GM12801 (cell line): ENCODE data around the gene DNAJB8.

Experiments
- CTCF ChIP-seq: IDR thresholded peaks from one replicate; pipeline ENCODE4 v1.5.1; 2011; ENCODE audit warnings: control low read depth; ENCODE audit not compliant: insufficient read length; ENCODE audit errors: extremely low read depth

The DNAJB8 gene

GRCh38 chr3:128448491-128448890 lies 18.2 kb downstream of the DNAJB8 start:
- no peak for TF ChIP-seq CTCF

DNA sequence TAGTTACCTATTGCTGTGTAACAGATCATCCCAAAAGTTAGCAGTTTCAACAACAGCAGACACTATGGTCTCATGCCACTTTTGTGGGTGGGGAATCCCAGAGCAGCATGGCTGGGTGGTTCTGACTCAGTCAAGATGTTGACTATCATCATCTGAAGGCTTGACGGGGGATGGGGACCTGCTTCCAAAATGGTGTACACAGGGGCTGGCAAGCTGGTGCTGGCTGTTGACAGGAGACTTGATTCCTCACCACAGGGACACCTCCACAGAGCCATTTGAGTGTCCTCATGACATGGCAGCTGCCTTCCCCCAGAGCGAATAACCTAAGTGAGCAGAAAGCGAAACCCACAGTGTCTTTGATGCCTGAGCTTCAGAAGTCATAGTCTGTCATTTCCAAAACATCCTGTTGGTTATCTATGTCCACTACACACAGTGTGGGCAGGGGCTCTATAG lies 19.1 kb downstream of the DNAJB8 start:
- no peak for TF ChIP-seq CTCF

DNA sequence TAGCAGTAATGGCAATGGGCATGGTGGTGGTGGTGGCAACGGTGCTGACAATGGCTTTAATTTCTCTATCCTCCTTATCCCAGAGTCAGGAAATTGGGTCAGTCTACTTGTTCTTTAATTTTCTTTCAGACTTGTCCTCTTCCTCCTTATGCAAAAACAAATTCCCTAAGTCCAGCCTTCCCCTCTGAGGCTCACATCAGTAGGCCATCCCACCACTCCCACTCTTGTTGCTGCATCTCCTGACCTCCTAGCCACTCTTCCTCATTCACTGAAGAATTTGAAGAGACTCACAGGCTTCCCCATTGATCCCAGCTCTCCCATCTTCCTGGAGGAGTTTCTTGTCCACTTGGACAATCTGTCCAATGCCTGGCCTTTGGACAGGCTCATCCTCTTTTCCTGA lies 19.9 kb downstream of the DNAJB8 start:
- no peak for TF ChIP-seq CTCF

DNA sequence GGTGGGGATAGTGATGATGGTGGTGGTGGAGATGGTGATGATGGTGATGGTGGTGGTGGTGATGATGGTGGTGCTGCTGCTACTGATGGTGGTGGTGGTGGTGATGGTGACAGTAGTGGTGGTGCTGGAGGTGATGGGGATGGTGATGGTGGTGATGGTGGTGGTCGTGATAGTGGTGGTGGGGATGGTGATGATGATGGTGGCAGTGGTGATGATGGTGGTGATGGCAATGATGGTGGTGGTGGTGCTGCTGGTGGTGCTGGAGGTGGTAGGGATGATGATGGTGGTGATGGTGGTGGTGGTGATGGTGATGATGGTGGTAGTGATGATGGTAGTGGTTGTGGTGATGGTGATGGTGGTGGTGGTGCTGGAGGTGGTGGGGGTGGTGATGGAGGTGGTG lies 21.3 kb downstream of the DNAJB8 start:
- TF ChIP-seq CTCF, result no peak

DNA sequence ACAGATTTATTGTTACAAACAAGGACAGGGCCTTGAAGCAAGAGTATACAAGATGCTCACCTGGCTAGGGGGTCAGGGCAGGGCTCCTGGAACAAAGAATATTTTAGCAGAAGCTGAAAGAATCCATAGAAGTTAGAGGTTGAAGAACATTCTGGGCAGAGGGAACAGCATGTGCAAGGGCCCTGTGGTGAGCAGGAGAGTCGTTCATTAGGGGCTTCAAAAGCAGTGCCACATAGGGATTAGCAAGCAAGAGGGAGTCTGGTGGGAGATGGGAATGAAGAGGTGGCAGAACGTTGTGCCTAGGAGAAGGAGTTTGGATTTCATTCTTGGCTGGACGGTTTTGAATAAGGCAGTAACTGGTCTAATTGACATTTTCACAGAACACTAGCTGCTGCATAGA lies 22.9 kb downstream of the DNAJB8 start:
- no peak for TF ChIP-seq CTCF

- TF ChIP-seq CTCF, result no peak
Measured at GRCh38 chr3:128442949-128443348, 23.7 kb downstream of the DNAJB8 start.

GRCh38 chr3:128442070-128442469 lies 24.6 kb downstream of the DNAJB8 start:
- no peak for TF ChIP-seq CTCF

DNA sequence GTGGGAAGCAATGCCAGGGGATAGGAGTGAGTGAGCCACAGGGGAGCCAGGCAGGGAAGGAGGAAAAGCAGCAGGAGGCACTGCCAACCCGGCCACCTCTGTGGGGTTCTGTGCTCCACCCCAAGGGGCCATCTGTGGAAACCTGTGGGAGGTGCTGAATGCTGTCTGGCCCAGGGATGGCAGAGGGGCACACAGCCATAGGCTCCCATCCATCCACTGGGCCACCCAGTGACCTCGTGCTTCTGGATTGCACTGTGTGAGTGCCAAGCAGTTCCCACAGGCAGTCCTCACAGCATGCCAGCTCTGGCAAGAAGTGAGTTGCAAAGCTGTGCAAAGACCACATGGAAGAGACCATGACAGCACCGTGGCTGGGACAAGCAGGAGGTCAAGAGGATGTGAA lies 27.5 kb downstream of the DNAJB8 start:
- no peak for TF ChIP-seq CTCF
